GM19438 (cell line): ENCODE measurements around the gene NEBL.

Experiments
- ATAC-seq: cut with Tn5 transposase; IDR thresholded peaks from one replicate; pipeline ENCODE4 v1.9.1; 2021; ENCODE audit warnings: low read depth; ENCODE audit not compliant: unreplicated experiment

NEBL gene

GRCh38 chr10:20874261-20874660 lies 22.9 kb downstream of the NEBL start:
- no peak for ATAC-seq

GRCh38 chr10:20871970-20872369 lies 25.1 kb downstream of the NEBL start:
- ATAC-seq = no peak

- no peak for ATAC-seq
Measured at GRCh38 chr10:20870834-20871233, 26.3 kb downstream of the NEBL start.

GRCh38 chr10:20863008-20863407 lies 34.1 kb downstream of the NEBL start:
- no peak for ATAC-seq

- ATAC-seq = no peak
Measured at GRCh38 chr10:20858292-20859124, 38.6 kb downstream of the NEBL start.

- ATAC-seq = no peak
Measured at GRCh38 chr10:20856484-20856883, 40.6 kb downstream of the NEBL start.

GRCh38 chr10:20855398-20856038 lies 41.6 kb downstream of the NEBL start:
- no peak for ATAC-seq

- ATAC-seq = no peak
Measured at GRCh38 chr10:20853276-20853675, 43.8 kb downstream of the NEBL start.

GRCh38 chr10:20852303-20852702 lies 44.8 kb downstream of the NEBL start:
- ATAC-seq = no peak

- ATAC-seq = no peak
Measured at GRCh38 chr10:20847512-20847911, 49.6 kb downstream of the NEBL start.

- ATAC-seq = no peak
Measured at GRCh38 chr10:20846263-20846662, 50.8 kb downstream of the NEBL start.

- no peak for ATAC-seq
Measured at GRCh38 chr10:20841419-20841818, 55.7 kb downstream of the NEBL start.

GRCh38 chr10:20839910-20840309 lies 57.2 kb downstream of the NEBL start:
- no peak for ATAC-seq

- no peak for ATAC-seq
Measured at GRCh38 chr10:20839141-20839540, 58.0 kb downstream of the NEBL start.

GRCh38 chr10:20836401-20836800 lies 60.7 kb downstream of the NEBL start:
- no peak for ATAC-seq

- ATAC-seq = no peak
Measured at GRCh38 chr10:20835335-20835734, 61.8 kb downstream of the NEBL start.

GRCh38 chr10:20834825-20835224 lies 62.3 kb downstream of the NEBL start:
- ATAC-seq = no peak

GRCh38 chr10:20822825-20823224 lies 74.3 kb downstream of the NEBL start:
- no peak for ATAC-seq

GRCh38 chr10:20817646-20818045 lies 79.5 kb downstream of the NEBL start:
- ATAC-seq = no peak

- no peak for ATAC-seq
Measured at GRCh38 chr10:20817116-20817515, 80.0 kb downstream of the NEBL start.

- no peak for ATAC-seq
Measured at GRCh38 chr10:20814116-20814515, 83.0 kb downstream of the NEBL start.

GRCh38 chr10:20811131-20811530 lies 86.0 kb downstream of the NEBL start:
- ATAC-seq = no peak
